Measurements from ENCODE around the gene FSIP1.

Gene FSIP1

DNA sequence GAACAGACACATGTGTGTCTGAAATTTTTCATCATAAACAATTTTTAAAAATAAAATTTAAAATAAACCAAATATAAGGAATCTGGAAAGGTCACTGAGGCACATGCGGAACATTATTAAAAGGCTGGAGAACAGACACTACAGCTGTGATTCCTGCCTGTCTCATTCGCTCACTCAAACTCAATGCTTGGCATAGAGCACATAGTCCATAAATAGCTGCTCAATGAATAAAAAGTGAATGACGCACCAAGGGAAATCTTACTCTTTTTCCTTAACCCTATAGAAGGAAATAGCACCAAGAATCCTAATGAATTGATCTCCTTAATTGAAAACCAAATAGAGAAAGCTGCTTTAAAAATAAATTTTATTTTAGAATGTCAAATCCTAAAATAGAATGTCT, 98.4 kb downstream of the FSIP1 start:
- ATAC-seq (no peak), DNase-seq (no peak)

GRCh38 chr15:39682366-39682765, 100.3 kb downstream of the FSIP1 start:
- ATAC-seq (no peak), DNase-seq (no peak)

DNA sequence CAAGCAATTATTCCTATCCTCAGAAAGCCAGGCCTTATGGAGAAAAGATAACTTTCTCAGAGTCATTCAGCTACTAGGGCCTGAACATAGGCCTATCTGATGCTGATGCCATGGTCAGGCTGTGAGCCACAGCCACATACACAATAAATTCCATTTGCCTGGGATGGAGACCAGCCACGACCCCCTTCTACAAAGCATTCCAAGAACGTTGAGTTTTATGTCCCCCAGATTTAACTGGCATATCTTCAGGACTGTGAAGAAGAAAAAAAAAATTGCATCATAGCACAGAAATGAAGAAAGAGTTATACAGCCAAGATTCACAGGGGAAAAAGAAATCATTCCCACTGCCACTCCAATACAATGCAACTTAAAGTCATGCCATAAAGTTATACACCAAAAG, 101.8 kb downstream of the FSIP1 start:
- no peak for DNase-seq
- no peak for ATAC-seq

GRCh38 chr15:39672666-39673065, 110.0 kb downstream of the FSIP1 start:
- DNase-seq, result no peak
- ATAC-seq, result no peak

GRCh38 chr15:39672184-39672583, 110.5 kb downstream of the FSIP1 start:
- DNase-seq (no peak), ATAC-seq (no peak)

GRCh38 chr15:39670687-39671086, 112.0 kb downstream of the FSIP1 start:
- ATAC-seq (no peak), DNase-seq (no peak)

GRCh38 chr15:39669661-39670060, 113.0 kb downstream of the FSIP1 start:
- DNase-seq (no peak), ATAC-seq (no peak)

GRCh38 chr15:39669241-39669640, 113.4 kb downstream of the FSIP1 start:
- ATAC-seq (no peak), DNase-seq (no peak)

DNA sequence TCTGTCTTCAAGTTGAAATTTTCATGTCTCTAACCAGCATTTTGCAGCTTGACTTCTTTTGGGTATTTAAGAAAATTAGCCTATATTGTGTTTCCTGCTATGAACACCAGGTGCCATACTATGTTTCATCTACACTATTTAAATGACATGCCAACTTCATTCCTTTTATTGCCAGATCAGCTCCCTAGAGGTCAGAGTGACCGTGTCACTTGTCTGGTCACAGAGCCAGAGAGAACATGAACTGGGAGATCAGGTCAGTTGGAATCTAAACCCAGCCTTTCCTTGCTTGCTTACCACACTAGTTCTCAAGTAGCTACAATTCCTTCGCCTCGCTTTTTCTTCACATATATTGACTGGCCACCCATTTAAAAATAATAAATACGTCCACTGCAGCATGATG, 114.2 kb downstream of the FSIP1 start:
- no peak for ATAC-seq
- no peak for DNase-seq

DNA sequence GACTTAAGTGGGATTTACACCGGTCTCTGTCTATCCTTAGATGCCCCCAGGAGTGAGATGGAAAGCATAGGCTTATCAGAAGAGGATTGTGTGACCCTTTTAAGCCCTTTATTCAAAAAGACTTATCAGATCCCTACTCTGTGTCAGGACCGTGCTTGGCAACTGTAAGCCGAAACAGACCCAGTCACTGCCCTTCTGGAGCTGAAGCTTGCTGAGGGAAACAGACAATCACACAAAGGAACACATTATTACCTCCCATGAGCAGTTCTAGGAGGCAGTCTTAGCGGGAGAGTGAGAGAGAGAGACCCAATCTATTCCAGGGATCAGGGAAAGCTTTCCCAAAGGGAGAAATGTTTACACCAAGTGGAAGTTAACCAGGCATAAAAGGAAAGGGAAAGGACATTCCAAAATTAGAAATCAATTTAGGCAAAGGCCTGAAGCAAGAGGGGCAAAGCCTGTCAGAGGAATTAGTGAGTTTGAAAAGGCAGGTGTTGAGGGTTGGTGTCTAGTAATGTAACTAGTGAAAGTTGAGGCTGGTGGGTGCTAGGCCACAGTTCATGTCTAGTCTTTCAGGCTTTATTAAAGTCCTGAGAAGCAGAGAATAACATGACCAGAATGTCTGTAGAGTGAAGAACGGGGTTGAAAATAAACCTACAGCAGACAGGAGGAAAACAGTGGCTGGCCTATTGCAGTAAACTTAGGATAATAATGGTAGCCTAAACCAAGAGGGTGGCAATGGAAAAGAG, 115.1 kb downstream of the FSIP1 start:
- no peak for DNase-seq
- no peak for ATAC-seq

DNA sequence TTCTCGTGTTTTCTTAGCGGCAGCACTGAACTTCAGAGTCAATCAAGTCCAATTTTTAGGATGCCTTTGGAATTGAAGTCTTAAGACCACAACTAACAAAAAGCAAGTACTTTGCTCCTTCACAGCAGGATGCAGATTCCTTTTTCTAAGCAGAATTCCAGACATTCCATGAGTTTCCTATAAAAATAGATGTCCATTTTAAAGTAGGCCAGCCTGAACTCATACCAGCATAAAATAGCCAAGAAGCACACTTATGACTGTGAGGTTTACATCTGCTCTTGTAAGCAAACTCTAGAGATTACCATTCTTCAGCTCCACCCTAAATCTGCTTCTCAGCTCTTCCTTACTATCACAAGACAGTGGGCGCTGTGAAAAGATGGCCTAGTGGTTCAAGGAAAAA, 116.0 kb downstream of the FSIP1 start:
- DNase-seq (no peak), ATAC-seq (no peak)

DNA sequence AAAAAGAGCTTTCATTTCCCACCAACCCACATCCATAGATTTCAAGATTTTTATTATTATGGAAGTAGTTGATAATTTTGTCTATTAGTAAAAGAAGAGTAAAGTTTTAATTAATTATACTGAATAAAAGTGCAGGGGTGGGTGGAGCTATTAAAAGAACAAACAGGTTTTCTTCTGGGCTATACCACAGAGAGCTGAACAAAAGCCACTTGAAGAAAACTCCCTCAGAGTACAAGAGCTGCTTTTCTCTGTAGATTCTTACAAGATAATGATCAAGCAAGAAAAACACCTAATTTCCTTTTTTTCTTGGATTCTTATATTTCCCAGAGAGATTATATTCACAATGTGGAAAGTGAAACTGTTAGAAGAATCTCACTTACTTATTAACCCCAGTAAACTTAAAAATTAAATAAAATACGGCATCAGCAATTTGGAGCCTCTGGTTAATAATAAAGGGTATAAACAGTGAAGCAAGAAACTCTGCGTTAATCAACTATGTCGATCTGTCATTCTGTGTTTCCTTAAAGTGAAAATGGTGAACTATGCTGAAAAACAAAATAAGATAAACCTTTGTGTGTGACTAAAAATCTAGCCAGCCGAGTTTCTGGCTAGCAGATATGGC, 116.9 kb downstream of the FSIP1 start:
- DNase-seq (no peak), ATAC-seq (no peak)

- DNase-seq, result no peak
- ATAC-seq, result no peak
These were observed 118.9 kb downstream of the FSIP1 start for GRCh38 chr15:39663704-39664250.

- DNase-seq (no peak), ATAC-seq (no peak)
These were observed 120.9 kb downstream of the FSIP1 start for GRCh38 chr15:39661776-39662175.

DNA sequence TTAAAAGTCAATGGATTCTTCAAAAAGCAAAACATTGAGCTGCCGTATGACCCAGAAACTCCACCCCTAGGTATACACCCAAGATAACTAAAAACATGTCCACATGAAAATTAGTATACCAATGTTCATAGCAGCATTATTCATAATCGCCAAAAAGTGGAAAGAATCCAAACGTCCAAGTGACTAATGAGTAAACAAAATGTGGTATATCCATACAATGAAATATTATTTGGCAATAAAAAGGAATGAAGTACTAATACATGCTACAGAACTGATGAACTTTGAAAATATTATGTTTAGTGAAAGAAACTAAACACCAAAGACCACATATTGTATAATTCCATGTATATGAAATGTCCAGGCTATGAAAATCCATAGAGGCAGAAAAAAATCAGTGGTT, 123.9 kb downstream of the FSIP1 start:
- DNase-seq (no peak), ATAC-seq (no peak)

DNA sequence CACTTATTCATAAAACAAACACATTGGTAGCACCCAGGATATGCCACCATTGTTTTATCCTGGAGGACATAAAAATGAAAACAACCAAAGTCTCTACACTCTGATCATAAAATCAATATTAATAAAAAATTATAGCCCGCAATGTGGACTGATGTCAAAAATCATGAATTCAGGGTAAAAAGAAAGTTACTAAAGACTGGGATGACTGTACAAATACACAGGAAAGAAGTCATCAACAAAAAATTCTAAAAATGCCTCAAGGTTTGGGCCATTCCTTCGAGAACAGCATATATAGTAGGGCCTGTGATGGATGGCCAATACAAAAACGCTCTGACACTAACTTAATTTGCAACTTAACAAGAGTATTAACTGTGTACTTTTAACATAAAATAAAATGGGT, 125.0 kb downstream of the FSIP1 start:
- ATAC-seq (no peak), DNase-seq (no peak)

DNA sequence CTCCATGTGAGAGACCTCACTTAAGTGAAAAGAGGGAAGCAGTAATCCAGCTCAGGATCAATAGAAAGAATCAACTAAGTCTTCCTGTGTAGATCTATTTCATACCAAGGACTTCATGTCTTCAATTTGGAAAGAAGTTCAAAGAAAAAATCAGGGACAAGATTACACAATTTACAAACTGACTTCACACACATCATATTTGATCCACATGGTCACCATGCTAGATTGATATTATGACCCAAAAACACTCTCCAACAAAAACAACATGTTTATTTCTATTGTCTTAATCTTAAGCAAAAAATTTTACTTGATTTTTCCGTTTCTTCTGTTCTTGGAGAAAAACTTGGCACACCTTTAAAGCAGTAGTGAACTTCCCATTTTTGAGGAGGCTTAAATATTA, 125.5 kb downstream of the FSIP1 start:
- ATAC-seq, result no peak
- no peak for DNase-seq

DNA sequence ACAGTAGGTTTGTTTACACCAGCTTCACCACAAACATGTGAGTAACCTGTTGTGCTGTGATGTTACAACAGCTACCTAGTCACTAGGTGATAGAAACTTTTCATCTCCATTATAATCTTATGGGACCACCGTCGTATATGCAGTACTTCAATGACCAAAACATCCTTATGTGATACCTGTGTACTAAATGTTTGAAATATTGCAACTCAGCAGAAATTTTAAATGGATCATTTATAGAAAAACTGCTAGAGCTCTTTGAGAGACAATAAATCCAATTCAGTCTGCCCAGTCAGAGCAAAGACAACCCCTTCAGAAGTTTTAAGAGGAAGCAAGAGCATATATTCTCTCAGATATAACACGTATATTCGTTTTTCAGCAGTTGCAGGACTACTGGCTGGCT, 128.3 kb downstream of the FSIP1 start:
- no peak for DNase-seq
- no peak for ATAC-seq

- ATAC-seq, result no peak
- DNase-seq, result no peak
These were observed 130.8 kb downstream of the FSIP1 start for GRCh38 chr15:39651881-39652280.

GRCh38 chr15:39651295-39651694, 131.3 kb downstream of the FSIP1 start:
- ATAC-seq, result no peak
- no peak for DNase-seq

- no peak for DNase-seq
- ATAC-seq, result no peak
These were observed 132.9 kb downstream of the FSIP1 start for GRCh38 chr15:39649757-39650156.

GRCh38 chr15:39646425-39646824, 136.2 kb downstream of the FSIP1 start:
- DNase-seq (no peak), ATAC-seq (no peak)

DNA sequence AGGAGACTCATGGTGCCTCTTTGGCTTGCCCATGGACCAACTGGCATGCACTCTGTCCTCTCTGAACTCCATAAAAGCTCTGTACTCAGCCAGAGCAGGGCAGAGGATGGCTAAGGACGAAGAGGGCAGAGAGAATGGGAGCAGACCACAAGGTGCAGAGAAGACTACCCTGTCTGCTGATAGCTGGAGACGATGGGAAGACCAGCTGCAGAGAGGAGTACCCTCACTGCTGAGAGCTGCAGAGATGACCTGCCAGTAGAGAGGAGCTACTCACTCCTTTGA, 136.7 kb downstream of the FSIP1 start:
- DNase-seq (no peak), ATAC-seq (no peak)
